NCI-H748 treated with DMSO at 0.1 percent for 48 hours (cell line): ENCODE data around the gene ZFP2.
"Not testable (repeated sequence)": the region's sequence is repeated elsewhere in the genome, so short reads cannot be mapped to it uniquely, and the experiment has no call there.

Experiments
- DNase-seq: peaks from one replicate; lab custom pipeline; 2025; lab: John Stamatoyannopoulos, UW

The ZFP2 gene

DNA sequence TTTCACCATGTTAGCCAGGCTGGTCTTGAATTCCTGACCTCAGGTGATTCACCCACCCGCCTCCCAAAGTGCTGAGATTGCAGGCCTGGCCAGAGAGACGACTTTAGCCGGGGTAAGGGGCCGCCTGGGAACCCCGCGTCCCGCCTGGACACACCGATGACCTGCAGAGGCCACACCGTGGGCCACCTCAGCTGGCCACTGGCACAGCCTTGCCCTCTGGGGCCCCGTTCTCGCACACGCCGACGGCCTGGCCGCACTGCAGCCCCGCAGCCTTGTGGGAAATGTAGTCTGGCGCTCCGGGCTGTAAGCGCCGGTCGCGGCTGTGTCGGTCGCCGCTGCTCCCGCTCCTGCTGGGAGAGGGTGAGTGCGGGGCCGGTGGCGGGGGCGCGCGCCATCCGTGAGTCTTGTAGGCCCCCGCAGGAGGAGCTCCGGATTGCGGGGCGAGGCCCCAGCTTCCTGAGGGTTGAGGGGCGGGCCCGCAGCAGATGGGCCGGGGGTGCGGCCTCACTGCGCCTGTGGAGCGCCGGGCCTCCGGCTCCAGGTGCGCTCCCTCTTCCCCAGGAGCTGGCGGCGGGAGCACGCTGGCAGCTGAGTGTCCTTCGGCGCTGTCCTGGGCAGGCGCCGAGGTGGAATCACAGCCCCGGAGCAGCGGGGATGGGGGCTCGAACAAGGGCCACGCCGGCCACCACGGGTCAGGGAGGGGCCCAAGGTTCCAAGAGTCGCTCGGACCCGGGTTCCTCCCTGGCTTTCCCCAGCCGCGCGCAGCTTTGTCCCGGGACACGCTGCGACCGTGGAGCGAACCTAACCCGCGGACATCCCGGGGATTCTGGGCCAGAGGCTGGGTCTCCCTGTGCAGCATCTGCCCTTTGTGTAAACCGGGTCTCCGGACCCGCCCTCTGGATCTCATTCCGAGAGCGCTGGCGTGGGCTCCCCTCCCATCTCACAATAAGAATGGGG is at the start of gene ZFP2:
TSS of gene ZFP2 (plus strand) at position 299 of the 957 bp plus-strand sequence. CDS start 35,401 bp downstream, outside the sequence.
- peak; percentile 36 for DNase-seq

- DNase-seq: no peak
Measured at GRCh38 chr5:178849316-178849715, 46.4 kb upstream of the ZFP2 start.

DNA sequence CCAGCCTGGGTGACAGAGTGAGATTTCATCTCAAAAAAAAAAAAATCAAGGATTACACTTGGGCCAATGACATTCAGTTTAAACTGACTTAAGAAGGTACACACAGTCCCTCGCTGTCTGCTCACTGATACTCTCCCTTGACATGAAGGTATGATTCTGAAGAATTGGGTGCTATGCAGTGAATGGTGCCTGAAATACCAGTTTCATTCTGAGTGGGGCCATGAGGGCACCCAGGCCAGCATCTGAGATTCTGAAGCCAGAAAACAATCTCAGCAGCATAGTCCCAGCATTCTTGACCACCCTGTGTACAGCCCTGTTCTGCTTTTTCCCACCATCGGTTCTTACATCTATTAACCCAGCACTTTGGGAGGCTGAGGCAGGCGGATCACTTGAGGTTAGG is 43.8 kb upstream of the ZFP2 start:
- no peak for DNase-seq

GRCh38 chr5:178854284-178854683 is 41.4 kb upstream of the ZFP2 start:
- DNase-seq: no peak

GRCh38 chr5:178859625-178860521 is 35.8 kb upstream of the ZFP2 start, which contains the start of gene ZNF354B:
Gene ZNF354B (plus strand): TSS chr5:178859953. CDS start chr5:178861048, 1,095 bp downstream.
- peak; percentile 78 for DNase-seq

DNA sequence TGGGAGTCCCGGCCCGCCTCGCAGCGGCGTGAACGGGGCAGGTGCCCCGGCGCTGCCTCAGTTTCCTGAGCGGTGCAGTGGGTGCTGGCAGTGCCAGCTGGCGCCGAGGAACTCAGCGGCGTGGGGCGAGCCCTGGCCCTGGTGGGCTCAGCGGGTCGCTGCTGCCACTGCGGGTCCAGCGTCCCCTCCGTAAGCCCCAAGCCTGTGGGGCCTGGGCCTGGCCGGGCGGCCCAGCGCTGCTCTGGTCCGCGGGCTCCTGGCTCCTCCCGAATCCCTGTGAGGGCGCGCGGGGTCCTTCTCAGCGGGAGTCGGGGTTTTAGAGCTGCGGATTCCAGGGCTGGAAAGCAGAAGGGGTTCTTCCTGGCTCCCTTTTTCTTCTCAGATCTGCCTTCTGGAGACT is 35.1 kb upstream of the ZFP2 start:
- DNase-seq: not testable (repeated sequence)

- DNase-seq: no peak
Measured at GRCh38 chr5:178861627-178862026, 34.1 kb upstream of the ZFP2 start.

- no peak for DNase-seq
Measured at GRCh38 chr5:178866946-178867345, 28.8 kb upstream of the ZFP2 start.

- no peak for DNase-seq
Measured at GRCh38 chr5:178869577-178869976, 26.1 kb upstream of the ZFP2 start.

GRCh38 chr5:178870411-178870810 is 25.3 kb upstream of the ZFP2 start:
- DNase-seq: no peak

DNA sequence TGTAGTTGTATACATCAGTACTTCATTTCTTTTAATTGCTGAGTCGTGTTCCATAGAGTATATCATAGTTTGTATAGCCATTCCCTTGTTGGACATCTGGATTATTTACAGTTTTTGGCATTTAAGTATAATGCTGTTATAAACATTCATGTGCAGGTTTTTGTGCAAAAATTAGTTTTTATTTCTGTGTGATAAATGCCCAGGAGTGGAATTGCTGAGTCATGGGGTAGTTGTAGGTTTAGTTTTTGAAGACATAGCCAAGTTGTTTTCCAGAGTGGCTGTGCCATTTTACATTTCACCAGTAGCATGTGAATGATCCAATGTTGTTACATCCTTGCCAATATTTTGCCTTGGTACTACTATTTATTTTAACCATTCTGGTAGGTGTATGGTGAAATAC is 23.4 kb upstream of the ZFP2 start:
- DNase-seq: no peak

DNA sequence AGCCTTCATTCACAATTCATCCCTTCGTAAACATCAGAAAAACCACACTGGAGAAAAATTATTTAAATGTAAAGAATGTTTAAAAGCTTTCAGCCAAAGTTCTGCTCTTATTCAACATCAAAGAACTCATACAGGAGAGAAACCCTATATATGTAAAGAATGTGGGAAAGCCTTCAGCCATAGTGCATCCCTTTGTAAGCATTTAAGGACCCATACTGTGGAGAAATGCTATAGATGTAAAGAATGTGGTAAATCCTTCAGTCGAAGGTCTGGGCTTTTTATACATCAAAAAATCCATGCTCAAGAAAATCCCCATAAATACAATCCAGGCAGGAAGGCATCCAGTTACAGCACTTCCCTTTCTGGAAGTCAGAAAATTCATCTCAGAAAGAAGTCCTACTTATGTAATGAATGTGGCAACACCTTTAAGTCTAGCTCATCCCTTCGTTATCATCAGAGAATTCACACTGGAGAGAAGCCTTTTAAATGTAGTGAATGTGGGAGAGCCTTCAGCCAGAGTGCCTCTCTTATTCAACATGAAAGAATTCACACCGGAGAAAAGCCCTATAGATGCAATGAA is 12.5 kb upstream of the ZFP2 start:
- DNase-seq: not testable (repeated sequence)

DNA sequence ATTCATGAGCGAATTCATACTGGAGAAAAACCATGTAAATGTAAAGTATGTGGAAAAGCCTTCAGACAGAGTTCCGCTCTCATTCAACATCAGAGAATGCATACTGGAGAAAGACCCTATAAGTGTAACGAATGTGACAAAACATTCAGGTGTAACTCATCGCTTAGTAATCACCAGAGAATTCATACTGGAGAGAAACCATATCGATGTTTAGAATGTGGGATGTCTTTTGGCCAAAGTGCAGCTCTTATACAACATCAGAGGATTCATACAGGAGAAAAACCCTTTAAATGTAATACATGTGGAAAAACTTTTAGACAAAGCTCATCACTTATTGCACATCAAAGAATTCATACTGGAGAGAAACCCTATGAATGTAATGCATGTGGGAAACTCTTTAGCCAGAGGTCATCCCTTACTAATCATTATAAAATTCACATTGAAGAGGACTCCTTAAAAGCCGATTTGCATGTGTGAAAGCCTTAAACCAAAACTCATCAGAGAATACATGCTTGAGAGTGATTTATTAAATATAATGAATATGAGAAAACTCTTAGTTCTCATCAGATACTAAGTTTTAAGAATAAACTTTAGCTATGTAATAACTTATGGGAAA is 11.8 kb upstream of the ZFP2 start:
- DNase-seq: no peak

- DNase-seq: no peak
Measured at GRCh38 chr5:178899289-178899688, 3.6 kb downstream of the ZFP2 start.

DNA sequence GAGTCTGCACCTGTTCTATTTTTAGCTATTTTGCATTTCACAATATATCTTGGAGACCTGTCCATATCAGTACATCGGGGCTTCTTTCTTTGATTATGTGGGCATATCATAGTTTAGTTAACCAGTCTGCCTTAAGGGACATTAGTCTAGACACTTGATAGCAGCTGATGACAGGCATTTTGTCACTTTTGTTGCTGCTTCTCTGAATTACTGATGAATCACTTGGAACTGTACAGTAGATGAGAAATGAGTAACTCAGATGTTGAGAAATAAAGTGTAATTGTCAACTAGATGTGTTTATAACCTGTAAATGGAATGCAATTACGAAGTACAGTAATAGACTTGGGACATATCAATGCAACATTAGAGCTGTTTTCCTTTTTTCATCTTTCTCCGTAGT is 7.1 kb downstream of the ZFP2 start:
- no peak for DNase-seq

DNA sequence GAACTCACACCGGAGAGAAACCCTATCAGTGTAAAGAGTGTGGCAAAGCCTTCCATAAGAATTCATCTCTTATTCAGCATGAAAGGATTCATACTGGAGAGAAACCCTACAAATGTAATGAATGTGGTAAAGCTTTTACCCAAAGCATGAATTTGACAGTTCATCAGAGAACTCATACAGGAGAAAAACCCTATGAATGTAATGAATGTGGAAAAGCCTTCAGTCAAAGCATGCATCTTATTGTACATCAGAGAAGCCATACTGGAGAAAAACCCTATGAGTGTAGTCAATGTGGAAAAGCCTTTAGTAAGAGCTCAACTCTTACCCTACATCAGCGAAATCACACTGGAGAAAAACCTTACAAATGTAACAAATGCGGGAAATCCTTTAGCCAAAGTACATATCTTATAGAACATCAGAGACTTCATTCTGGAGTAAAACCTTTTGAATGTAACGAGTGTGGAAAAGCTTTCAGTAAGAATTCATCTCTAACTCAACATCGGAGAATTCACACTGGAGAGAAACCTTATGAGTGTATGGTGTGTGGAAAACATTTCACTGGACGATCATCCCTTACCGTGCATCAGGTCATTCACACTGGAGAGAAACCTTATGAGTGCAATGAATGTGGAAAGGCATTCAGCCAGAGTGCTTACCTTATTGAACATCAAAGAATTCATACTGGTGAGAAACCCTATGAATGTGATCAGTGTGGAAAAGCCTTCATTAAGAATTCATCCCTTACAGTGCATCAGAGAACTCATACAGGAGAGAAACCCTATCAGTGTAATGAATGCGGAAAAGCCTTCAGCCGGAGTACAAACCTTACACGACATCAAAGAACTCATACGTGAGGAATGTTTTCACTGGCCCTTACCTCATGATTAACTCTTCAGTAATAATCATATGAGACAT is 36.4 kb downstream of the ZFP2 start:
- DNase-seq: no peak

- no peak for DNase-seq
Measured at GRCh38 chr5:178940569-178941360, 45.1 kb downstream of the ZFP2 start, which contains the start of gene ZNF454. Gene ZNF454 (plus strand): TSS chr5:178941198. CDS start chr5:178942792, 1,594 bp downstream.

DNA sequence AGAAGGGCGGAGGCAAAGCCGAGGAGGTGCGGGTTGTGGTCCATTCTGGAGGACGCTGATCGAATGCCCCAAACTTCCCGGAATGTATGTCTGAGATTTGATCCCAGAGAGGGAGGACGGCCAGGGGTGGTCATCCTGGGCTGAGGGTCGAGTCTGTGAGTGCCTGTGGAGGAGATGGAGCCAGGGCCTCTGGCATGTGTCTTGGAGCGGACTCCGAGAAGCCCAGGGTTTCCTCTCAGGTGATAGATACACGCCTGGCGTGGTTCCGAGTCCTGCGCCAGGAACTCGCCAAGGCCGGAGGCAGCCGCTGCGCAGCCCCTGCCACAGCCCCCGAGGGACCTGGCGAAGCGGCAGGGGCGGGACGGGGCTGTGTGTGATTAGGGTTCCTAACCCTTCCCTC is 45.6 kb downstream of the ZFP2 start:
- no peak for DNase-seq

GRCh38 chr5:178965465-178966055 is 69.8 kb downstream of the ZFP2 start:
- DNase-seq: no peak
